Activated CD8-positive, alpha-beta T cell treated with anti-CD3 and anti-CD28 coated beads, Interleukin-2, amount 10 ng/mL, durations not matched to agents 7 days and 5 days (primary cell): Measurements from ENCODE around the gene NDUFB7. TPM values are rescaled to one million over a fixed set of nuclear protein-coding genes. Genes with fewer than 3 reads are reported as not detected.
"Not testable (repeated sequence)": the region's sequence is repeated elsewhere in the genome, so short reads cannot be mapped to it uniquely, and the experiment has no call there.

ENCODE experiments used
- ATAC-seq: fragments of 150-1000 bp; cut with Tn5 transposase; one replicate; pipeline ENCODE4 v1.10.0; 2021; ENCODE audit warnings: moderate library complexity
- CTCF ChIA-PET: fragments of 350-600 bp; sonication (Branson Sonifier 250); formaldehyde crosslinking; loops from one replicate; lab custom pipeline; 2021; ENCODE audit warnings: antibody characterized with exemption; lab: Charles Lee
- POLR2A ChIA-PET: fragments of 350-600 bp; sonication (Branson Sonifier 250); formaldehyde crosslinking; loops from one replicate; lab custom pipeline; 2021; ENCODE audit warnings: antibody characterized with exemption; lab: Charles Lee
- DNase-seq: peaks from one replicate; pipeline ENCODE4 v3.0.0-alpha.2; 2020
- H3K27ac Mint-ChIP-seq: one replicate; pipeline ENCODE4 v1.8.0; 2021; ENCODE audit warnings: mild to moderate bottlenecking, mixed read lengths
- H3K27me3 Mint-ChIP-seq: one replicate; pipeline ENCODE4 v1.8.0; 2021; ENCODE audit warnings: low read depth, mixed read lengths
- H3K36me3 Mint-ChIP-seq: one replicate; pipeline ENCODE4 v1.8.0; 2021; ENCODE audit warnings: low read depth, mixed read lengths
- H3K4me1 Mint-ChIP-seq: one replicate; pipeline ENCODE4 v1.8.0; 2021; ENCODE audit warnings: low read depth, mixed read lengths
- H3K4me3 Mint-ChIP-seq: one replicate; pipeline ENCODE4 v1.8.0; 2021; ENCODE audit warnings: mild to moderate bottlenecking, mixed read lengths
- H3K9me3 Mint-ChIP-seq: one replicate; pipeline ENCODE4 v1.8.0; 2022; ENCODE audit warnings: mixed read lengths; ENCODE audit not compliant: insufficient read depth
- total RNA-seq, 2 experiments: library from RNA; stranded (reverse); gene quantifications; one replicate each; pipeline ENCODE4 v1.2.3, GENCODE V29; 2021

The NDUFB7 gene
- total RNA-seq, 2 experiments from 2014 or later: 133 to 142 TPM

DNA sequence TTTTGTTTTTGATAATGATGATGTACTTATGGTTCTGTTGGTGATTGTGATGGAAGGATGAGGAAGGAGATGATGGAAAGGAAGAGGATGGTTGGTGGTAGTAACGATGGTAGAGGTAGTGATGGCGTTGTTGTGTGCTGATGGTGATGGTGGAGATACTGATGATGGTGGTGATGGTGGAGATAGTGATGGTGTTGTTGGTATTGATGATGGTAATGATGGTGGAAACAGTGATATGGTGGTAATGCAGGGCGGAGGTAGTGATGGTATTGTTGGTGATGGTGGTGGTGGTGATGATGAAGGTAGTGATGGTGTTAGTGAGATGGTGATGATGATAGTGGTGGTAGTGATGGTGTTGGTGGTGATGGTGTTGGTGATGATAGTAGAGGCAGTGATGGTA, 23.7 kb upstream of the NDUFB7 start:
- Mint-ChIP-seq H3K4me1 (no peaks in the 10 kb centered on the region), H3K9me3 (no peaks in the 10 kb centered on the region), H3K27ac (no peak overlapping the region), H3K36me3 (no peaks in the 10 kb centered on the region), H3K4me3 (no peak overlapping the region), H3K27me3 (no peaks in the 10 kb centered on the region)
- CTCF ChIA-PET: no interaction called here
- POLR2A ChIA-PET: no interaction called here
- ATAC-seq (no peak), DNase-seq (no peak)

DNA sequence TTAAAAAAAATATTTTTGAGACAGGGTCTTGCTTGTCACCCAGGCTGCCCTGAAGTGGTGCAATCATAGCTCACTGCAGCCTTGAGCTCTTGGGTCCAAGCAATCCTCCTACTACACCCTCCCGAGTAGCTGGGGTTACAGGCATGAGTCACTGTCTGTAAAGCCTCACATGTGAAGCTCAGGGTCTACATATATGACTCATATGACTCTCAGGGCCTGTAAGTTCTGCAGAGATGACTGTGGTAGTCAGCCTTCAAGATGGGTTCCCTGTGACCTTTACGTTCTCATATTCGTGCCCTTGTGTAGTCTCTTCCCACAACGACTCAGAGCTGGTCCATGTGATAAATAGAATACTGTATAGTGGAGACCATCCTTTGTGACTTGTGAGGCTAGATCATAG, 17.6 kb upstream of the NDUFB7 start:
- DNase-seq, CTCF ChIA-PET, H3K27ac Mint-ChIP-seq, H3K4me1 Mint-ChIP-seq, H3K4me3 Mint-ChIP-seq, H3K36me3 Mint-ChIP-seq, H3K9me3 Mint-ChIP-seq, H3K27me3 Mint-ChIP-seq, ATAC-seq, POLR2A ChIA-PET: not testable (repeated sequence)

DNA sequence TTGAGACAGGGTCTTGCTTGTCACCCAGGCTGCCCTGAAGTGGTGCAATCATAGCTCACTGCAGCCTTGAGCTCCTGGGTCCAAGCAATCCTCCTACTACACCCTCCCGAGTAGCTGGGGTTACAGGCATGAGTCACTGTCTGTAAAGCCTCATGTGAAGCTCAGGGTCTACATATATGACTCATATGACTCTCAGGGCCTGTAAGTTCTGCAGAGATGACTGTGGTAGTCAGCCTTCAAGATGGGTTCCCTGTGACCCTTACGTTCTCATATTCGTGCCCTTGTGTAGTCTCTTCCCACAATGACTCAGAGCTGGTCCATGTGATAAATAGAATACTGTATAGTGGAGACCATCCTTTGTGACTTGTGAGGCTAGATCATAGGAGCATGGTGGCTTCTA, 13.3 kb upstream of the NDUFB7 start:
- H3K27me3 Mint-ChIP-seq, H3K4me1 Mint-ChIP-seq, H3K36me3 Mint-ChIP-seq, POLR2A ChIA-PET, H3K9me3 Mint-ChIP-seq, H3K27ac Mint-ChIP-seq, DNase-seq, CTCF ChIA-PET, H3K4me3 Mint-ChIP-seq: not testable (repeated sequence)
- ATAC-seq: peak; percentile 73

DNA sequence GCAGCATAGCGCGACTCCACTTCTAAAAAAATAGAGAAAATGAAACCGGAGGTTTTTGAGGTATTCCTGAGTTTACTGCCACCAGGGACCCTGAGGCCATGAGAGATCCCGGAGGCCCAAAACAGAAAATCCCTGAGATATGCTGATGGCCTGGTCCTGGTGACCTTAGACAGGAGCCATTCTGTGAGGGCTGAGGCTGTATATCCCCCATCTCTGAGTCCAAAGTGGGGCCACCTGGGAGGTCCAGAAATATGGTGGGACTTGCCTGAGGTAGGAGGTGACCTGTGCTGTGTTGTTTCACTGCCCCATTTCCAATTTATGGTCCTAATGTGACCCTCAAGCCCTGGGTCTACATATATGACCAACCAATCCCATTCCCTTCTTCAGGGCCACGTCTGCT, 12.5 kb upstream of the NDUFB7 start:
- H3K9me3 Mint-ChIP-seq, ATAC-seq, POLR2A ChIA-PET, H3K4me3 Mint-ChIP-seq, H3K27me3 Mint-ChIP-seq, H3K27ac Mint-ChIP-seq, H3K36me3 Mint-ChIP-seq, H3K4me1 Mint-ChIP-seq, DNase-seq: not testable (repeated sequence)
- CTCF ChIA-PET: interaction anchor here (1.0 kb wide), 1 partner anchor 10 kb away, joined by 3 read pairs; no protein-coding TSS in a partner anchor

DNA sequence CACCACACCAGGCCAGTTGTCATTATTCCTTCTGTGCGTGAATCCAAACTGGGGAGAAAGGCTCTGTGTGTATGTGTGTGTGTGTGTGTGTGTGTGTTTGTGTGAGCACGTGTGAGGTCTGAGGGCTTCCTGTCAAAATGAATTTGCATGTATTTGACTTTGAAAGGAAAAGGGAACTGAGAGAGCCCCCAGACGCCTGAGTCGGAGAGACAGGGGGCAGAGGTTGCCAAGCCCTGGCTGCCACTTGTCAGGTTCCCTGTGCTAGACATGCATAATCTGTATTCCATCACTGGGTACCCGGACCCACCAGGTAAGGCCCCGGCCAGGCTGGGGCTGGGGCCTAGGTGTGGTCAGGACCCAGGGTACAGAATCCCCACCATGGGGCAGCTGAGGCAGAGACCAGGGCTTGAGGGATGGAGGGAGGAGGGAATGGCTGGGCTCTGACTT, 11.1 kb upstream of the NDUFB7 start, which contains the start of gene CLEC17A:
CLEC17A (plus strand) TSS at position 191 of the 447 bp plus-strand sequence; CDS start at position 268, 77 bp downstream.
- no peaks in the 10 kb centered on the region for H3K27me3 Mint-ChIP-seq
- ATAC-seq (no peak), DNase-seq (no peak)
- H3K36me3 Mint-ChIP-seq: no peaks in the 10 kb centered on the region
- no peaks in the 10 kb centered on the region for H3K4me1 Mint-ChIP-seq
- H3K4me3 Mint-ChIP-seq: no peak within 1 kb of the TSS
- no peak within 1 kb of the TSS for H3K27ac Mint-ChIP-seq
- ChIA-PET POLR2A (no interaction called here), CTCF (no interaction called here)
- no peaks in the 10 kb centered on the region for H3K9me3 Mint-ChIP-seq

DNA sequence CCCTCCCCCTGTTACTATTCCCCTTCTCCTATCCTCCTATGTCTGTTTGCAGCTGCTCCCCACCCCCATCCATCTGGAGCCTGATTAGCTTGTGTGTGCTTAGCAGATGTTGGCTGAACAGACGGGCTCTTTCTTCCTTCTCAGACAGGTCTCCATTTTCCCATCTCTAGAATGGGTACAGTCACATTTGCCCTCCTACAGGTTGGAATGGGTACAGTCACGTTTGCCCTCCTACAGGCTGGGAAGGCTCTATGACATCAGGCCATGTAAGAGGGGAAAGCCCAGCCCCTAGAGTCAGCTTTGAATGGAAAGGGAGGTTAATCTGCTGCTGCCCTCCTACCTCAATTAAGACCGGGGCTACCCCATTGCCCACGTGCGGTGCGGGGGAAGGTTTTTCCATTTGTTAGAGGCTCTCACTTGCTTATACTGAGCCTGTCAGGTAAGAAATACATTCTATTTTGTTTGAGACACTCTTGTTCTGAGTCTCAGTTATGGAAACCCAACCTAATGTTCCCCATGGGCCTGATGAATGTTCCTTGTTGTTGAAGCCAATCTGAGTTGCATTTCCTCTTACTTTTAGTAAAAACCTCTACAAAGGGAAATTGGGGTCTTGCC, 8.9 kb upstream of the NDUFB7 start:
- Mint-ChIP-seq H3K4me1 (no peaks in the 10 kb centered on the region), H3K9me3 (no peaks in the 10 kb centered on the region), H3K4me3 (no peak overlapping the region), H3K27ac (no peak overlapping the region), H3K36me3 (no peaks in the 10 kb centered on the region), H3K27me3 (no peaks in the 10 kb centered on the region)
- ATAC-seq (no peak), DNase-seq (no peak)
- ChIA-PET CTCF (interaction anchor here (1.1 kb wide), 1 partner anchor 106 kb away, joined by 4 read pairs; no protein-coding TSS in a partner anchor), POLR2A (interaction anchor here (0.6 kb wide), 1 partner anchor 1530 kb away, joined by 3 read pairs; no protein-coding TSS in a partner anchor)

DNA sequence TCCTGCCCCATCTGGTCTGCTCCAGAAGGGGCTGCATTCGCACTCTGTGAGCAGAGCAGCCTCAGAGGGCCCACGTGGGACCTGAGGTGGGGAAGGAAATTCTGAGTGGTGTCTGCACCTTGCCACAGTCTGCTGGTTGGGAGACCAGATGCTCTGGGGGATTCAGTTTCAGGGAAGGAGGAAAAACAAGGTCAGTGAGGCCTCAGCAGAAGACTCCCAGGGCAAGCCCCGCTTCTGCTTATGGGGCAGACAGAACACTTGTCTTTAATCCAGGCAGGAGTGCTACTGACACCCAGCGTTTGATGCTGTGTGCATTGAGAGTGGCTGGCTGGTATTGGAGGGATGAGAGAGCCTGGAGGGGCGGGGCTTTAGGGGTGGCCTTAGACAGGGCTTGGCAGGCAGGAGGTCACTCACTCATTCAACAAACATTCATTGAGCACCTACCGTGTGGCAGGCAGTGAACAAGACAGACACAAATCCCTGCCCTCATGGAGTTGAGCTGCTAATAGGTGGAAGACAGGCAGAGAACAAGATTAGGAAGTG, 6.1 kb upstream of the NDUFB7 start:
- peaks cover 5% of the 10 kb centered on the region for H3K4me1 Mint-ChIP-seq
- no peaks in the 10 kb centered on the region for H3K27me3 Mint-ChIP-seq
- peak overlapping the region; percentile 7 for H3K27ac Mint-ChIP-seq
- no peaks in the 10 kb centered on the region for H3K36me3 Mint-ChIP-seq
- no peak overlapping the region for H3K4me3 Mint-ChIP-seq
- no peak for DNase-seq
- POLR2A ChIA-PET: no interaction called here
- CTCF ChIA-PET: interaction anchor here (7.8 kb wide), 1 partner anchor 109 kb away, joined by 249 read pairs; the partner anchor contains the start of gene ZNF333
- H3K9me3 Mint-ChIP-seq: no peaks in the 10 kb centered on the region
- no peak for ATAC-seq

DNA sequence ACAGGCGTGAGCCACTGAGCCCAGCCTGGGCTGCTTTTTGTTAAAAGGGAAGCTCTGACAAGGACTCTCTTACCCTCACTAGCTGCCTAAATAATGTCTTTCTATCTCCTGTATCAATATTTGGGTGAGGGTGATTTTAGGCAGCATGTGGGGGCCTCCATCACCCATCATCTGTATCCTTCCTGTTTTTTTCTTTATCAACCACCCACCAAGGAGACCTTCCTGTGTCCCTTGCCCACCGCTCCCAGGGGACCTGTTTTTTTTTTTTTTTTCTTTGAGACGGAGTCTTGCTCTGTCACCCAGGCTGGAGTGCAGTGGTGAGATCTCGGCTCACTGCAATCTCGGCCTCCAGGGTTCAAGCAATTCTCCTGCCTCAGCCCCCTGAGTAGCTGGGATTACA, 5.4 kb upstream of the NDUFB7 start:
- H3K9me3 Mint-ChIP-seq: no peaks in the 10 kb centered on the region
- H3K36me3 Mint-ChIP-seq: no peaks in the 10 kb centered on the region
- ChIA-PET CTCF (interaction anchor here (1.2 to 7.8 kb wide), 2 partner anchors 9 to 110 kb away, joined by 3 to 249 read pairs; partner anchors contain the start of gene ZNF333), POLR2A (no interaction called here)
- no peak overlapping the region for H3K4me3 Mint-ChIP-seq
- DNase-seq (no peak), ATAC-seq (no peak)
- peaks cover 5% of the 10 kb centered on the region for H3K4me1 Mint-ChIP-seq
- no peaks in the 10 kb centered on the region for H3K27me3 Mint-ChIP-seq
- no peak overlapping the region for H3K27ac Mint-ChIP-seq

DNA sequence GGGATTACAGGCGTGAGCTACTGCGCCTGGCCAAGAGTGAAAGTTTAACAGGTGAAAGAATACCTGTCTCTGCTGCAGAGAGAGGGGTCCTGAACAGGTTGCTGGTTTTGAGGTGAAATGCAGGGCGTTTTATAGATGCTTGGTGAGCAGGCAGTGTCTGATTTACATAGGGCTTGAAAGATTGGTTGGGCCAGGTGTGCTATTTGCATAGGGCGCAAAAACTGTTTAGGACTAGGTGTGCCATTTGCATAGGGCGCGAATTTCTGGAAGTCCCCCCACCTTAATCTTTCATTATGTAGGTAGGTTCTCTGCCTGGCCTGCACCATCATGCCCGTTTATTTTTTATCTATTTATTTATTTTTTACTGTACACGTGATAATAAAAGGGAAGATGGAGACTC, 4.5 kb upstream of the NDUFB7 start:
- Mint-ChIP-seq H3K27ac (no peak overlapping the region), H3K27me3 (no peaks in the 10 kb centered on the region), H3K36me3 (peaks cover 2% of the 10 kb centered on the region), H3K4me1 (peaks cover 11% of the 10 kb centered on the region), H3K4me3 (no peak overlapping the region), H3K9me3 (no peaks in the 10 kb centered on the region)
- DNase-seq (no peak), ATAC-seq (no peak)
- CTCF ChIA-PET: interaction anchor here (1.2 to 7.8 kb wide), 2 partner anchors 8 to 111 kb away, joined by 3 to 249 read pairs; partner anchors contain the start of gene ZNF333
- POLR2A ChIA-PET: no interaction called here

DNA sequence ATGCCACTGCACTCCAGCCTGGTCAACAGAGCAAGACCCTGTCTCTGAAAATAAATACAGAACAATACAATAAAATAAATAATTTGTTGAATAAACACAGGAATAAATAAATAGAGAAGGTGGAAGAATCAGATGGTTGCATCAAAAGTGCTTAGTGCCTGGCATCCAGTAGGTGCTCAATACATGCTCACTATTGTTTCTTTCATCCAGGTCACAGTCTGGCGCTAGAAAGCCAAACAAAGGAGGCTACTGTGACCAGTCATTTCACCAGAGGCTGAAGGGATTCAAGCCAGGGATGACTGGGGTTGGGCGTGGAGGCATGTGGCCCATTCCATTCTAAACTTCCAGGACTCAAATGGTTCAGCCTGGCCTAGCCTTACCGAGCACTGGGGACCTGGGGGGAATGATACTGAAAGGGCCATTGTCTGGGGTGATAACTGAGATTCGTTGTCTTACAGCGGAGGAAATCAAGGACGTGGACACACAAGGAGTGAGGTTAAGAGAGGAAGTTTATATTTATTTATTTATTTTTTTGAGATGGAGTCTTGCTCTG, 3.6 kb upstream of the NDUFB7 start:
- no peaks in the 10 kb centered on the region for H3K9me3 Mint-ChIP-seq
- no peak for DNase-seq
- H3K4me1 Mint-ChIP-seq: peaks cover 19% of the 10 kb centered on the region
- H3K27ac Mint-ChIP-seq: no peak overlapping the region
- POLR2A ChIA-PET: no interaction called here
- CTCF ChIA-PET: interaction anchor here (7.8 kb wide), 1 partner anchor 112 kb away, joined by 249 read pairs; the partner anchor contains the start of gene ZNF333
- H3K4me3 Mint-ChIP-seq: no peak overlapping the region
- ATAC-seq: no peak
- peaks cover 2% of the 10 kb centered on the region for H3K36me3 Mint-ChIP-seq
- H3K27me3 Mint-ChIP-seq: no peaks in the 10 kb centered on the region

DNA sequence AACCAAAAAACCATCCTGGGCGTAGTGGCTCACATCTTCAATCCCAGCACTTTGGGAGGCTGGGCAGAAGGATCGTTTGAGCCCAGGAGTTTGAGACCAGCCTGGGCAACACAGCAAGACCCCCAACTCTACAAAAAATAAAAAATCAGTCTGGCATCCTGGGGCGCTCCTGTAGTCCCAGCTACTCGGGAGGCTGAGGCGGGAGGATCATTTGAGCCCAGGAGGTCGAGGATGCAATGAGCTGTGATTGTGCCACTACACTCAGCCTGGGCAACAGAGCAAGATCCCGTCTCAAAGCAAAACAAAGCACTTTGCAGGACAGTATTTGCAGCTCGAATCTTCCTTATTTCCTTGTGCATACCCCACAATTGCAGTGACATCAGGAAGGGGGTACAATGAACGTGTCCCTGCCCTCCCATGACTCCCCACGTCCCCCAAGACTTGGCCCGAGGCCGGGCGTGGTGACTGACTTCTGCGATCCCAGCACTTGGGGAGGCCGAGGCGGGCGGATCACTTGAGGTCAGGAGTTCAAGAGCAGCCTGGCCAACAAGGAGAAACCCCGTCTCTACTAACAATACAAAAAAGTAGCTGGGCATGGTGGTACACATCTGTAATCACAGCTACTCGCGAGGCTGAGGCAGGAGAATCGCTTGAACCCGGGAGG, 870 bp downstream of the NDUFB7 start:
- peak overlapping the region; percentile 97 for H3K4me3 Mint-ChIP-seq
- no peaks in the 10 kb centered on the region for H3K9me3 Mint-ChIP-seq
- H3K27ac Mint-ChIP-seq: peak overlapping the region; percentile 92
- CTCF ChIA-PET: interaction anchor here (0.7 to 7.8 kb wide), 4 partner anchors 15 to 116 kb away, joined by 3 to 249 read pairs (median 14); partner anchors contain the start of gene ZNF333
- H3K4me1 Mint-ChIP-seq: peaks cover 46% of the 10 kb centered on the region
- ATAC-seq (no peak), DNase-seq (no peak)
- no peaks in the 10 kb centered on the region for H3K27me3 Mint-ChIP-seq
- POLR2A ChIA-PET: interaction anchor here (0.8 kb wide), 1 partner anchor 9 kb away, joined by 3 read pairs; no protein-coding TSS in a partner anchor
- H3K36me3 Mint-ChIP-seq: peaks cover 16% of the 10 kb centered on the region
